GM23338 (cell line): Measurements from ENCODE around the gene TNFRSF17. TPM values are rescaled to one million over a fixed set of nuclear protein-coding genes. Genes with fewer than 3 reads are reported as not detected.

Source experiments
- ATAC-seq: fragments of 200-7000 bp; cut with Tn5 transposase; 3 replicates; pipeline ENCODE4 v1.9.1; 2020
- DNase-seq: peaks from one replicate; pipeline ENCODE4 v3.0.0-alpha.2; 2015; ENCODE audit warnings: low spot score
- H2AFZ ChIP-seq: fragments of 200-600 bp; sonication (generic); 2 replicates; pipeline ENCODE4 v1.8.0; 2016; ENCODE audit warnings: antibody characterized with exemption, mild to moderate bottlenecking, moderate library complexity
- H3F3A ChIP-seq: fragments of 200-600 bp; sonication (generic); replicated peaks from 2 replicates; pipeline ENCODE4 v1.8.0; 2017; ENCODE audit warnings: antibody characterized with exemption, mixed run types, low read depth
- H3K27ac ChIP-seq: fragments of 200-600 bp; sonication (generic); 2 replicates; pipeline ENCODE4 v1.6.1; 2016; ENCODE audit warnings: low read depth
- H3K27me3 ChIP-seq: fragments of 200-600 bp; sonication (generic); 2 replicates; pipeline ENCODE4 v1.8.0; 2016; ENCODE audit warnings: mild to moderate bottlenecking, mixed run types, moderate library complexity; ENCODE audit not compliant: insufficient read depth
- H3K36me3 ChIP-seq: fragments of 200-600 bp; sonication (generic); 2 replicates; pipeline ENCODE4 v1.8.0; 2016; ENCODE audit warnings: mild to moderate bottlenecking; ENCODE audit not compliant: insufficient read depth
- H3K4me1 ChIP-seq: fragments of 200-600 bp; sonication (generic); 2 replicates; pipeline ENCODE4 v1.8.0; 2016; ENCODE audit warnings: mild to moderate bottlenecking, moderate library complexity; ENCODE audit not compliant: insufficient read depth
- H3K4me2 ChIP-seq: fragments of 200-600 bp; sonication (generic); 2 replicates; pipeline ENCODE4 v1.7.1; 2017; ENCODE audit warnings: mixed run types
- H3K4me3 ChIP-seq: fragments of 200-600 bp; sonication (generic); 2 replicates; pipeline ENCODE4 v1.6.1; 2016; ENCODE audit warnings: mixed run types
- H3K79me2 ChIP-seq: fragments of 200-600 bp; sonication (generic); replicated peaks from 2 replicates; pipeline ENCODE4 v1.8.0; 2017; ENCODE audit warnings: mild to moderate bottlenecking; ENCODE audit not compliant: insufficient read depth
- H3K9me2 ChIP-seq: fragments of 200-600 bp; sonication (generic); 2 replicates; pipeline ENCODE4 v1.8.0; 2017; ENCODE audit not compliant: insufficient read depth
- H4K20me1 ChIP-seq: fragments of 200-600 bp; sonication (generic); replicated peaks from 2 replicates; pipeline ENCODE4 v1.8.0; 2017; ENCODE audit warnings: mild to moderate bottlenecking; ENCODE audit not compliant: insufficient read depth
- H3K27ac Mint-ChIP-seq: 2 replicates; pipeline ENCODE4 v1.8.0; 2020; ENCODE audit warnings: inconsistent platforms, mild to moderate bottlenecking, moderate library complexity, mixed read lengths
- H3K27me3 Mint-ChIP-seq: 3 replicates; pipeline ENCODE4 v1.8.0; 2022; ENCODE audit warnings: low read depth, mild to moderate bottlenecking, moderate library complexity, mixed read lengths, inconsistent platforms; ENCODE audit not compliant: insufficient read depth, poor library complexity
- H3K36me3 Mint-ChIP-seq: 3 replicates; pipeline ENCODE4 v1.8.0; 2021; ENCODE audit warnings: low read depth, mild to moderate bottlenecking, inconsistent platforms, moderate library complexity, mixed read lengths
- H3K4me1 Mint-ChIP-seq: 3 replicates; pipeline ENCODE4 v1.8.0; 2020; ENCODE audit warnings: mild to moderate bottlenecking, inconsistent platforms, mixed read lengths
- H3K4me3 Mint-ChIP-seq: 3 replicates; pipeline ENCODE4 v1.8.0; 2021; ENCODE audit warnings: moderate library complexity, mild to moderate bottlenecking, inconsistent platforms, mixed read lengths
- H3K9me3 Mint-ChIP-seq: 3 replicates; pipeline ENCODE4 v1.8.0; 2020; ENCODE audit warnings: moderate library complexity, mild to moderate bottlenecking, inconsistent platforms, mixed read lengths
- CREB1 ChIP-seq: fragments of 250-450 bp; sonication (Bioruptor Pico); IDR thresholded peaks from 2 replicates; pipeline ENCODE4 v1.5.0; 2020; ENCODE audit warnings: low read depth, mild to moderate bottlenecking, moderate library complexity
- EZH2 ChIP-seq: fragments of 200-600 bp; sonication (generic); IDR thresholded peaks from one replicate; pipeline ENCODE4 v1.8.0; 2017; ENCODE audit warnings: antibody characterized with exemption, mild to moderate bottlenecking, low read depth; ENCODE audit not compliant: unreplicated experiment
- JUNB ChIP-seq: IDR thresholded peaks from one replicate; pipeline ENCODE4 v1.6.1; 2016; ENCODE audit warnings: antibody characterized with exemption; ENCODE audit not compliant: unreplicated experiment
- STAT1 ChIP-seq: IDR thresholded peaks from one replicate; pipeline ENCODE4 v1.6.1; 2016; ENCODE audit warnings: antibody characterized with exemption; ENCODE audit not compliant: unreplicated experiment
- ZNF331 ChIP-seq: fragments of 250-450 bp; sonication (Bioruptor Pico); IDR thresholded peaks from 2 replicates; pipeline ENCODE4 v1.5.0; 2020; ENCODE audit warnings: low read depth, mild to moderate bottlenecking, moderate library complexity
- polyA plus RNA-seq: library from polyadenylated mRNA; unstranded; fragments of >200 nt; fragmentation: Nextera tagmentation; extraction: Ambion mirVana; gene quantifications from 2 replicates; pipeline ENCODE4 v1.2.1, GENCODE V29; 2016
- total RNA-seq: library from RNA; depleted of rRNA; stranded (reverse); fragments of >200 nt; shearing (Covaris generic); gene quantifications from 2 replicates; pipeline ENCODE4 v1.2.3, GENCODE V29; 2014
- TF ChIP-seq, protein P1 (sequence below), 2 experiments: fragments of 200-600 bp in 1 of 2; sonication (generic) in 1 of 2; conservative IDR thresholded peaks; 2 replicates each; pipeline versions ENCODE4 v1.5.1 to v1.6.1; 2016 to 2017; ENCODE audit warnings: antibody characterized with exemption in 2 of 2, low read depth in 2 of 2, mild to moderate bottlenecking in 2 of 2, moderate library complexity in 1 of 2
- TF ChIP-seq, protein P2 (sequence below): IDR thresholded peaks from 2 replicates; pipeline ENCODE4 v1.6.1; 2016; ENCODE audit warnings: antibody characterized with exemption

TNFRSF17 gene
- total and polyA plus RNA-seq, 2 experiments from 2014 or later, result not detected

DNA sequence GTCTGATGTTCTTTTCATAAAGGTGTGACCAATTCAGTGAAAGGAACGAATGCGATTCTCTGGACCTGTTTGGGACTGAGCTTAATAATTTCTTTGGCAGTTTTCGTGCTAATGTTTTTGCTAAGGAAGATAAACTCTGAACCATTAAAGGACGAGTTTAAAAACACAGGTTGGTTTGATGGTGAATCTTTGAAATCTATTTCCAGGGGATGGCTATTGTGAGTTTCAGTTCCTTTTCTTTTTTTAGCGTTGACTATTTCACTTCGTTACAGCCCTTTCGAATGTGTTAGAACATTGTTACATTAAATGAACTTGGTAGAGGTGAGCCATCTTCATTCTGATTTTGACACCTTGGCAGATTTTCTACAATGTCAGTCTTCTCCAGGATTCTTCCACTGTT is 1.2 kb downstream of the TNFRSF17 start:
- Histone ChIP-seq H3K9me2 (no peaks in the 10 kb centered on the region), H3F3A (no peaks in the 10 kb centered on the region), H3K4me2 (no peak overlapping the region), H3K36me3 (no peaks in the 10 kb centered on the region), H3K79me2 (no peaks in the 10 kb centered on the region), H3K27ac (no peak overlapping the region), H4K20me1 (no peaks in the 10 kb centered on the region), H2AFZ (no peak overlapping the region), H3K4me1 (no peaks in the 10 kb centered on the region), H3K4me3 (no peak overlapping the region), H3K27me3 (no peaks in the 10 kb centered on the region)
- H3K36me3 Mint-ChIP-seq, result no peaks in the 10 kb centered on the region
- DNase-seq, result no peak
- no peak overlapping the region for H3K4me3 Mint-ChIP-seq
- TF ChIP-seq CREB1 (CRISPR knock-in tag), result no peak
- H3K4me1 Mint-ChIP-seq, result no peaks in the 10 kb centered on the region
- no peak for ATAC-seq
- no peaks in the 10 kb centered on the region for H3K27me3 Mint-ChIP-seq
- no peaks in the 10 kb centered on the region for H3K9me3 Mint-ChIP-seq
- H3K27ac Mint-ChIP-seq, result no peak overlapping the region

DNA sequence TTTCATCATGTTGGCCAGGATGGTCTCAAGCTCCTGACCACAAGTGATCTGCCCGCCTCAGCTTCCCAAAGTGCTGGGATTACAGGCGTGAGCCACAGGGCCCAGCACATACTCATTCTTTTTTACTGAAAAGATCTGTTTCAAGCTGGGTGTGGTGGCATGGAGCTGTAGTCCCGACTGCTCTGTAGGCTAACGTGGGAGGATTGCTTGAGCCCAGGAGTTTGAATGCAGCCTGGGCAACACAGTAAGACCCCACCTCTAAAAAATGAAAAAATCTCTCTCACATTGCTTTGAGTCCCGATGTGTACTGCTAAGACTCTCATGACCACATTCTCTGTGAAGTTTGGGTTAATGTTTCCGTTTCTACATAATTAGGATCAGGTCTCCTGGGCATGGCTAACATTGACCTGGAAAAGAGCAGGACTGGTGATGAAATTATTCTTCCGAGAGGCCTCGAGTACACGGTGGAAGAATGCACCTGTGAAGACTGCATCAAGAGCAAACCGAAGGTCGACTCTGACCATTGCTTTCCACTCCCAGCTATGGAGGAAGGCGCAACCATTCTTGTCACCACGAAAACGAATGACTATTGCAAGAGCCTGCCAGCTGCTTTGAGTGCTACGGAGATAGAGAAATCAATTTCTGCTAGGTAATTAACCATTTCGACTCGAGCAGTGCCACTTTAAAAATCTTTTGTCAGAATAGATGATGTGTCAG is 2.3 kb downstream of the TNFRSF17 start:
- no peaks in the 10 kb centered on the region for H3K4me1 ChIP-seq
- Mint-ChIP-seq H3K36me3 (no peaks in the 10 kb centered on the region; the same call in 2 of the 3 replicates), H3K27ac (no peak overlapping the region), H3K4me3 (no peak overlapping the region), H3K9me3 (no peaks in the 10 kb centered on the region), H3K4me1 (no peaks in the 10 kb centered on the region), H3K27me3 (no peaks in the 10 kb centered on the region)
- no peaks in the 10 kb centered on the region for H3K27me3 ChIP-seq
- H3K9me2 ChIP-seq, result no peaks in the 10 kb centered on the region
- TF ChIP-seq ZNF331 (CRISPR knock-in tag), result no peak
- TF ChIP-seq, protein P1, sequence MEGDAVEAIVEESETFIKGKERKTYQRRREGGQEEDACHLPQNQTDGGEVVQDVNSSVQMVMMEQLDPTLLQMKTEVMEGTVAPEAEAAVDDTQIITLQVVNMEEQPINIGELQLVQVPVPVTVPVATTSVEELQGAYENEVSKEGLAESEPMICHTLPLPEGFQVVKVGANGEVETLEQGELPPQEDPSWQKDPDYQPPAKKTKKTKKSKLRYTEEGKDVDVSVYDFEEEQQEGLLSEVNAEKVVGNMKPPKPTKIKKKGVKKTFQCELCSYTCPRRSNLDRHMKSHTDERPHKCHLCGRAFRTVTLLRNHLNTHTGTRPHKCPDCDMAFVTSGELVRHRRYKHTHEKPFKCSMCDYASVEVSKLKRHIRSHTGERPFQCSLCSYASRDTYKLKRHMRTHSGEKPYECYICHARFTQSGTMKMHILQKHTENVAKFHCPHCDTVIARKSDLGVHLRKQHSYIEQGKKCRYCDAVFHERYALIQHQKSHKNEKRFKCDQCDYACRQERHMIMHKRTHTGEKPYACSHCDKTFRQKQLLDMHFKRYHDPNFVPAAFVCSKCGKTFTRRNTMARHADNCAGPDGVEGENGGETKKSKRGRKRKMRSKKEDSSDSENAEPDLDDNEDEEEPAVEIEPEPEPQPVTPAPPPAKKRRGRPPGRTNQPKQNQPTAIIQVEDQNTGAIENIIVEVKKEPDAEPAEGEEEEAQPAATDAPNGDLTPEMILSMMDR (conservative IDR thresholded peaks at IDR 0.05; ENCODE audit: low read depth in 2 of 2), result no peak
- TF ChIP-seq EZH2, result no peak
- no peak for TF ChIP-seq STAT1
- TF ChIP-seq CREB1 (CRISPR knock-in tag), result no peak
- TF ChIP-seq JUNB, result no peak
- TF ChIP-seq, protein P2, sequence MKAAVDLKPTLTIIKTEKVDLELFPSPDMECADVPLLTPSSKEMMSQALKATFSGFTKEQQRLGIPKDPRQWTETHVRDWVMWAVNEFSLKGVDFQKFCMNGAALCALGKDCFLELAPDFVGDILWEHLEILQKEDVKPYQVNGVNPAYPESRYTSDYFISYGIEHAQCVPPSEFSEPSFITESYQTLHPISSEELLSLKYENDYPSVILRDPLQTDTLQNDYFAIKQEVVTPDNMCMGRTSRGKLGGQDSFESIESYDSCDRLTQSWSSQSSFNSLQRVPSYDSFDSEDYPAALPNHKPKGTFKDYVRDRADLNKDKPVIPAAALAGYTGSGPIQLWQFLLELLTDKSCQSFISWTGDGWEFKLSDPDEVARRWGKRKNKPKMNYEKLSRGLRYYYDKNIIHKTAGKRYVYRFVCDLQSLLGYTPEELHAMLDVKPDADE, result no peak
- DNase-seq, result no peak
- H2AFZ ChIP-seq, result peak overlapping the region; percentile 32; the same call in 1 of the 2 replicates
- H3K27ac ChIP-seq, result no peak overlapping the region
- no peak overlapping the region for H3K4me3 ChIP-seq
- H3F3A ChIP-seq, result no peaks in the 10 kb centered on the region
- ATAC-seq, result no peak
- no peaks in the 10 kb centered on the region for H3K79me2 ChIP-seq
- no peak overlapping the region for H3K4me2 ChIP-seq
- H4K20me1 ChIP-seq, result no peaks in the 10 kb centered on the region
- no peaks in the 10 kb centered on the region for H3K36me3 ChIP-seq
